ENCODE data around the gene PLB1.
"Not testable (repeated sequence)": the region's sequence is repeated elsewhere in the genome, so short reads cannot be mapped to it uniquely, and the experiment has no call there.

PLB1 gene

DNA sequence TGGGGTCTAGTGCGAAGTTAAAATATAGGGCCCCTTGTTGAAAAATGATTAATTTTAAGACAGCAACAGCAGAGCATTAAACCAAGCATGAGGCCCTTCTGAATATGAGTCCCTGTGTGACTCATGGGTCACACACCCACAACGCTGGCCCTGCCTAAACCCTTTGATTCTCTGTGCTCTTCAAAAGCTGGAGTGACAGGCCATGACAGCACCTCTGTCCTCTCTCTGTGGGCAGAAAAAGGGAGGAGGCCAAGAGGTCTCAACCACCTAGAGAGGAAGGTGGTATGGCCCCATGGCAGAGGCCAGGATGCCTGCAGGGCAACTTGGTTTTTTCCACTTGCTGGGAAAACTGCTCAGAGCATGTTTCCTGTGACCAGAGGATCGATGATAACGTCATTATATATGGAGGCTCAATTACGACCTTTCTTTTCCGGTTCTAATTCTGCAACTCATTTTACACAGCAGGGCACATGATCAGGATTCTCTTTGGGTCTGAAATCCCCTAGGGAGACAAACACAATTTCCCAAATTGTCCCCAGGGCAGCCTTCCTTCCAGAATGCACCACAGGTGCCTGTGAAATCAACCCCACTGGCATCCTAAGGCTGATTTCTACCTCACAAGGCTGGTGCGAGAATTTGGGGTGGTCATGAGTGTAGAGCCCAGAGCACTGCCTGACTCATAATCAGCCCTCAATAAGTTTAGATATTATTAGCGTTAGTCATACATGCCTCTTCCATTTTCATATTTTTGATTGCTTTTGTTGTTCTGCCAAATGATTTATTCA, 153.8 kb downstream of the PLB1 start:
- peak; percentile 30 for DNase-seq

DNA sequence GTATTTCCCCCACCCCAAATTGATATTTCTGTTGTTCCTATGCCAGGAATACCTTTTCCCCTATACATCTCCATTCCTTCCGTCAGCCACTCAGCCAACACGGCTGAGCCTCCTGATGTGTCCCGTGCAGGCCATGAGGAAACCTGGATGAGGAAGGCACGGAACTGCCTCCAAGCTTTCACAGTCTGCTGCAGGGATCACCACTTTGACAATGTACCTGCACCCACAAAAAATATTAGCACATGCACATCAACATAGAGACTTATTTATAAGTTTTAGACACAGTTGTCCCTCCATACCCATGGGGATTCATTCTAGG, 154.4 kb downstream of the PLB1 start:
- DNase-seq = no peak

DNA sequence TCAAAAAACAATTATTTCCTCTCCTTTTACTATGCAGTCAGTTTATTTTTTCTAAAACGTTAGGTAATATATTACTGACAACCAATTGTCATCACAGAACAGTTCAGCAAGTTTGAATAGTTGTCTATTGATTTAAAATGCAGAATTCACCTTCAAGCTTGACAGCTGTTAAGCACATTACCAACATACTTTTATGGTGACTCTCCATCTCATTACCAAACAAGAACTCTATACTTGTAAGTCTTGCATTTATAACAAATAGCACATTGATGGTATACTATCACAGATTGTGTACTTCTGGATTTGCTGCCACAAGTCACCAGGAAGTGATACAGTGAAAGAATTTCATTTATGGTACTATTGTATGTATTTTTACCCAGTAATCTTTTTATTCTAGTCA, 156.4 kb downstream of the PLB1 start:
- DNase-seq = no peak

DNA sequence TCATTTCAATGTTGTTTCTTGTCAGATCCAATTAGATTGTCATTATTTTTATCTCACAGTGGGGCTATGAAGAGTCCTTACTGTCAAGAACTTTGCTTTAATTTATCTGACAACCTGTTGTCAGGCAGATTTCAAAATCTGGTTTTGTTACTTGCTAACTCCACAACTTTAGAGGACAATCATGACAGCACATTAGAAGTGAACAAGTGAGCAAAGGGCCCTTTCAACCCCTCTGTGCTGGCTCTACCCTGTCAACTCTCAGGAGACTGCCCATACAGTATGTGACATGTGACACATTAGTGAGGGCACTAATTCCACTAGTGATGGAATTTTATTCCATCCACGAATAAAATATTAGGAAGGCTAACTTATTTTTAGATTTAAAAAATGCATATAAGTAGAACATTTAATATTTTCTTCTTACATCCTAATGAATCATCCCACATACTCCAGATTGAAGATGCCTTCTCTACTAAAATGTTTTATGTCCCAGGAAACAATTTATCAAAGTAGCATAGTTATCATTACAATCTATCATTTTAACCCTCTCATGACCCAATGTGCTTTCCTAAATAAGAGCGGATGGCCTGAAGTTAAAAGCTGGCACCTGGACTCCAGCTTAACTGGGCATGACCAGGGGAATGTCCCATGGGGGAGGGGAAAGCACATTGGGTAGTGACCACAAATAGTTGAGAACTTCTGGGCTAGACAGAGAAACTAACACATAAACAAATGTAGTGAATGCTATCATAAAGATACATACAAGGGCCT, 158.2 kb downstream of the PLB1 start:
- DNase-seq = no peak

DNA sequence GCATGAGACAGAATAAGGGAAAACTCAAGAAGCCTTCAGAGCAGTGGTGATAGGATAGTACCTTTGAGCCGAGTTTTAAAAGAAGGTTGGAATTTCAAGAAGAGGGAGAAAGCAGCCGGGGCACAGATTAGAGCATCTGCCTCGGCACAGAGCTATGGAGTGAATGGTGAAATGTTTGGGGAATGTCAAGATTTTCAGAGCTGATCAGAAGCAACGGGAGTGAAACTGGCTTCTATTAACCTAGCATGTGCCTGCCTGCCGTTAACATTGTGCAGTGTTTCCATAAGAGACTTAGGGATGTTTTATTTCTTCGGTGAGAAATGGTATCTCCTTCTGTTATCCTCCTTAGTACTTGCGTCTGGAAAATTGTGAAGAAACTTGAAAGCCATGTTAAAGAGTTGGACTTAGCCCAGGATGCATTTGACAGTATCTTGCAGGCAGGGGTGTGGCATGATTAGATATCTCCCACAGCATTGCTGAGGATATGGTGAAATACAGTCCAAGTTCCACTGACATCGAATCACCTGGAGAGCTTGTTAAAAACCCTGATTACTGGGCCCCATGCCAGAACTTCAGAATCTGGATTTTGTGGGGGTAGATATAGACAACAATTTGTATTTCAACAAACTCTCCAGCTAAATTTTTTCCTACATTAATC, 158.9 kb downstream of the PLB1 start:
- no peak for DNase-seq

DNA sequence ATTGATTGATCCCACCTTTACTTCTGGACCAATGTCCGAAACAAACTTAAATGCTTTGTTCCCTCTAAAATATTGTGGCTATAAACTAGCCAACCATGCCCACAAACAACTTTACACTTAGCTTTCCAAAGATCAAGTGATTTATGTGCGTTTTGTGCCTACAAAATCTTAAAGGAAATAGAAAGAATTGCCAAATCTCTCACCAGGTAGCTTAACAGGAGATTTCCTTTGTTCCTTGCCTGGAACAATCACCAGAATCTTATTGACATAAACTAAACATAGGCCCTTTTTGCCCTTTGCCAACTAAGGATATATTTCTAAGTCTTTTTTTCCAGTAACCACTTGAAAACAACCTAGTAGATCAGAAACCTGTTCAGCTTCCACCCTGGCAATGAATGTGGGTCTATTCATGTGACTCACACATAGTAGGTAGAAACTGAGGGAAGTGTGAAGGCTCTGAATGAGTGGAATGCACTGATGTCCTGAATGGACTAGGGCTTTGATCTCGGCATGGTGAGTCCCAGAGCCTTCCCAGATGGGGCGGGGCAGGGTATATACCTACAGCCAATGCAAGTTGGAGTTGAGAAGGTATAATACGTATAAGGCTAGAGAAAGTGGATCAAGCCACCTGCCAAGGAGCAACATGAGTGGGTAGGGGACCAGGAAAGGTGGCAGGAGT, 161.2 kb downstream of the PLB1 start:
- no peak for DNase-seq

DNA sequence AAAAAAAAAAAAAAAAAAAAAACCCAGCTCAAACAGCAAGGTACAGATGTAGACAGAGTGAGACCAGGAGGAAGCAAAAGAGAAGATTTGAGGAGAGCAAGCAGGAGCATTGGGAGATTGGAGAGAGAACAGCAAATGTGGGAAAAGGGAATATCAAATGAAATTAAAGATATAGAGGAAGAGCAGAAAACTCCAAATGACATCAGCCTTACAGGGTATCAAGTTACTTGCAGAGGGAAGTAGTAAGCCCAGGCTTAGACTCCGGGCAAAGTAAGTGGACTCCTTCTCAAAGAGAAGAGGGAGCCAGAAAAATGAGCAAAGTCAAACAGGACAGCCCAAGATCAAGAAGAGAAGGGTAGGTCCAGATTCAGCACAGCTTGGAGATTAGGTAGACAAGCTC, 162.5 kb downstream of the PLB1 start:
- DNase-seq = no peak

DNA sequence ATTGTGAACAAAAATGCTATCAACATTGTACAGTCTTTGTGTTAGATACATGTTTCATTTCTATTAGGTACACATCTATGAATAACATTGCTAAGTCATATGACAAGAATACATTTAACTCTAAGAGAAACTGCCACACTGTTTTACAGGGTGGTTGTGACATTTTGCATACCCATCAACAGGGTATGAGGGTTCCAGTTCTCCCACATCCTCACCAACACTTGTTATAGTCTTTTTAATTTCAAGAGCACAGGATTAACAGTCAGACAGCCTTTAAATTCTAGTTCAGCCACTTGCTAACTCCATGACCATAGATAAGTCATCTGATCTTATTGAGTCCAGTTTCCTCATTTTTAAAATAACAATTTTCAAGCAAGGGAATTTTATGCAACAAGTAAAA, 163.3 kb downstream of the PLB1 start:
- no peak for DNase-seq

DNA sequence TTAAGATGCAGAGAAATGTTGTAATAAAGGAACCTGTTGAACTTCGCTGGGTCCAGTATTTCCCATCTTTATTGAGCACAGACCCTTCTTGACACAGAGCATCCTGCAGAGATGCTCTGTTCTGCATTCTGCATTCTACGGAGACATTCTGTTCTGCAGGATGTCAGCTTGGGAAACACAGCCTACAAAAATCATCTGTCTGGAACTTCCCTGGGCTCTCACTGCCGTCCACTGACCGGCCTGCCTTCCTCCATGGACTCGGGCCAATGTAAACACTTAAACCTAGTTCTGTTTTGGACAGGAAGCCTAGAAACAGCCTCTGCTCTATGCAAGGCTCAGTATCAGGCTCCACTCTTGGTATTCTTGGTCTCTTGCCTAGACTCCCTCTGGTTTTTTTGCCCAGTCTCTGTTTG, 165.7 kb downstream of the PLB1 start:
- DNase-seq = no peak

DNA sequence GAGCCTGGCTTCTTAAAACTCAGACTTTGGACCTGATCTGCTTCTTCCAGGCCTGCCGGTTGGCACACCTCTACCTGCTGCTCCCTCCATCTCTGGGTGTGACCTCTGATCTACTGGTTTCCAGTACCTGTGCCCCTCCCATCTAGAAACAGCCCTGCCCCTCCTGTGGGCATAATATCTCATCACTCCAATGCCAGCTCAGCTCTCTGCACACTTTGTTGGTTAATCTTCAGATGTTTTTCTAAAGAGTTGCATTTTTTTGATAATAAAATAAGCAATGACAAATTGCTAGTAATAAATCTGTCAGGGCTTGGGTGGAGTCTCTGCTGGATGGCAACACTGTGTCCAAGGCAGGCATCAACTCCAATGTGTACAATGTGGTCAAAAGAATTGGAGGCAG, 166.2 kb downstream of the PLB1 start:
- no peak for DNase-seq

DNA sequence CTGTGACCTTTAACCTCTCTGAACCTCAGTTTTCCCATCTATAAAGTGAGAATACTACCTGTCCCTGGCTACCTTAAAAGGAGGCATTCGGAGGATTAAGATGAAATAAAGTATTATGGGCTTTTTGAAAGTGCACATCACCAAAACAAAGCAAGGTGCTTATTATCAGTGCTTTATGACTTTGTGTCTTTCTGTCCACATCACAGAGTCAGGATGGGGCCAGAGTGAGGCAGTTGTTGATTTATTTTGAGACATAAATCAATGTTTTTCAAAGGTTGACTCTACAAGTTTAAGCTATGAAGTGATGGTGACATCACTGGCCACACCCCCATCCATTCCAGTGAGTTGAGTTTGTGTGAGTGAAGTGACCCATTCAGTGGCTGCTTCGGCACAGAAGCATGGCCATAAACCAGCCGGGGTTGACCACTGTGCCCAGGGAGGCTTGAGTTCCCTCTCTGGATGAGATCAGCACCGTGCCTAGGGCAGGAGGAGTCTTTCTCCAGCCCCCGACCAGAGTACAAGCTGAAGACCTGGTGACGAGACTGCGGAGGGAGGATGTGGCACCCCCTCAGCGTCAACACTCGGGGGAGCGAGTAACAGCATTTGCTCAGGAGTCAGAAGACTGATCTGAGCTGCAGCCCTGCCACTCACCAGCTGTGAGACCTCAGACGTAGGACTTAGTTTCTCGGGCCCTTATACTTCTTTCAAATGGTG, 166.8 kb downstream of the PLB1 start:
- no peak for DNase-seq

DNA sequence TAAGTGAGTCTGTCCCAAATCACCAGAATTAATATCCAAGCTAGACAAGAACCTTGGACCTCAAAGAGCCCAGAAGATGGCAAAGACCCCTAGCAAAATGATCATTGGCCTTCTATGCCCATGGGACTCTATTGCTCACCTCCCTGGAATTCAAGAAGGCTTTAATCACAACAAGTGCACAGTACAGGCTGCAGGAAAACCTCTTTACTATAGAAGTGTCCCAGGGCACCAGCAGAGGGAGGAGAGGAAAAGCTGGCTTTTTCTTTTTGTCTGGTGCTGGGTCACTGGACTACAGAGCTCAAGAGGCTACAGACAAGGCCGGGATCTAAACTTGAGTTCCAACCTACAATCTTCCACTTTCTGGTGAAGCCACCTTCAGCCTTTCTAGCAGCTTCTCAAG, 167.5 kb downstream of the PLB1 start:
- no peak for DNase-seq

DNA sequence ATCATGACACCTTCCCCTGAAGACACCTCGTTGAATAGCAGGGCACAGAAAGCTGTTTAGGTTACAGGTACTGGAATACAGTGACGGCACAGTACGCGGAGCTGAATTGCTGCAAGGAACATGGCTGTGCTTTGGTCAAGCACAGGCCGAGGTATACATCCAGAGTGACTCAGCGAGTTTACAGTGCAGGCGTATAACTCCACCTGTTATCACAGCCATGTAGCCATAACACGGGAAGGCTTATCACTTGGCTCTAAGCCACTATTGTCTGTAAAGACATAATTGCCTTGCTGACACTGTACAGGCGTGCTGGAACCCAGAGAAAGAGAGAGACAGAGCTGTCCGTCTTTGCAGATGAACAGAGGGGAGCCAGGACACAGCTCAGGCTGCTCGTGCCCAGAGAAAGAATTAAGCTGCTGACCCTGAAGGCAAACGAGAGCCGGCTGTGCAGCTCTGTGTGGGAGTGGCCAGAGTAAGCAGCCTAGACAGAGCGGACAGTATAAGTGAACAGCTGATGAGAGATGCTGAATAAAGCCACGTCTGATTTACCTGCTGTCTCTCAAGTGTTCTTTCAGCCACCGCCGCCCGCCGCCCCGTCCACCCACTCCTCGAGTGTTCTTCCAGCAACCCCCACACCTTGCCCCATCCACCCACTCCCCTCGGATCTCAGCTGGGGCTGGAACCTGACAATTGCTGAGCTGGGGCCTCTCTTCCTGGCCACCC, 168.4 kb downstream of the PLB1 start:
- DNase-seq = no peak

DNA sequence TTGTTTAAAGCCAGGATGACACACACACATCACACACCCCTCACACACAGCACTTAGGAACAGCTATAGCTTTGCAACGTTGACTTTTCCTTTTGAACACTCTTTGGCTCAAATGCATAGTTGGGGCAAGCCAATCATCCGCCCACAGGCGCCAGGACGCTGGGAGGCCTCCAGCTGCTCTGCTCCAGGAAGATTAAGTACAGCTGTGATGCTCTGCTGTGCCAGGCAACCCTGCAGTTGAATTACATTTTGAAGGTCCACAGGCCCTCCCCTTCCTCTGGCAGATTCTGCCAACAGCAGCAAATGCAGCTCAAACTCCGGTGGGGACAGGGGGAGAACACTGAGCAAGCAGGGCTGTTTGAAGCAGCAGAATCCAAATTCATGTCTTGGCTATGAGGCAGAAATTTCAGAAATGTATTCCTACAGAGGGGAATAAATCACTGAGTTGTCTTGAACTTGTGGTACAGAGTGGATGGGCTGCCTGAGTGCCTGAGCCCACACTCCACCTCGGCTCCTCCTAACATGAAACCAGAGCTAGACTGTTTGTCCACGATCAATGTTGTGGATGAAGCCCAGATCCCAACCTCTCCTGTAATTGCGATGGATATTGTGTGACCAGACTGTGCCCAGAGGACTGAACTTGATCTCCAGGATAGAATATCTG, 169.3 kb downstream of the PLB1 start:
- DNase-seq = no peak

DNA sequence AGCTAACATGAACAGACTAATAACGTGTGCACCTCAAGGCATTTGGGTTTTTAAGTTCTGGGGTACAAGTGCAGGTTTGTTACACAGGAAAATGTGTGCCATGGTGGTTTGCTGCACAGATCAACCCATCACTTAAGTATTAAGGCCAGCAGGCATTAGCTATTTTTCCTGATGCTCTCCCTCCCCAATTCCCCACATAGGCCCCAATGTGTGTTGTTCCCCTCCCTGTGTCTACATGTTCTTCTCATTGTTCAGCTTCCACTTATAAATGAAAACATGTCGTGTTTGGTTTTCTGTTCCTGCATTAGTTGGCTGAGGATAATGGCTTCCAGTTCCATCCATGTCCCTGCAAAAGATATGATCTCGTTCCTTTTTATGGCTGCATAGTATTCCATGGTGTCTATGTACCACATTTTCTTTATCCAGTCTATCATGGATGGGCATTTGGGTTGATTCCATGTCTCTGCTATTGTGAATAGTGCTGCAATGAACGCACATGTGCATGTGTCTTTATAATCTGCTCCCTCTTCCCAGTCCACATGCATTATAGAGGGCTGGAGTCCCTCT, 170.0 kb downstream of the PLB1 start:
- DNase-seq = not testable (repeated sequence)

DNA sequence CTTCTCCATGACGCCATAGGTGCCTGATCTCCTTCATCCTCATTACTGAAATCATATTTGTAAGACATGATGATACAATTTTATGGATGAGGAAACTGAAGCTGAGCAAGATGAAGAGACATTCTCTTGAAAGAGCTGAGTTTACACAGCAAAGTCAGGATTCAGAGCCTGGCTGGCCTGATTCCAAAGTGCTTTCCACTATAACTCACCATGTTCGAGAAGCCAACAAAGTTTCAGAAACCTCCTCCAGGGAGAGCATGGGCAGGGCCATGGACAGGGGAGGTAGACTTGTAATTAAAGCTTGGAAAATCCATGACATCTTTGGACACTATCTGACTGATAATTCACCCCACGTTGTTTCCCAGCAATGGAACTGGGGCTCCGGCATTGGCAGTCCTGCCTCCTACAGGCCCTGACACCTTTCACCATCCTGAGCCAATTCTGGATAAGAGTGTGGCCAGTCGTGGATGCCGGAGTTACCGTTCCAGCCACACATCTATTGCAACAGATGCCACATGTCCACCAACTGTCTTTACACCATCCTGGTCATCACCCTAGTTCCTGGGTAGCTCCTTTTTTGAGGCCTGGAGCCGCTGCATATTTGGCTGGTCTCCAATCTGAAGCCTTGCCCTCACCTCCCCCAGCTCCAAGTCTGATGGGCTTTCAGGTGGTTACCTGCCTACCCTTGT, 170.8 kb downstream of the PLB1 start:
- DNase-seq = no peak

DNA sequence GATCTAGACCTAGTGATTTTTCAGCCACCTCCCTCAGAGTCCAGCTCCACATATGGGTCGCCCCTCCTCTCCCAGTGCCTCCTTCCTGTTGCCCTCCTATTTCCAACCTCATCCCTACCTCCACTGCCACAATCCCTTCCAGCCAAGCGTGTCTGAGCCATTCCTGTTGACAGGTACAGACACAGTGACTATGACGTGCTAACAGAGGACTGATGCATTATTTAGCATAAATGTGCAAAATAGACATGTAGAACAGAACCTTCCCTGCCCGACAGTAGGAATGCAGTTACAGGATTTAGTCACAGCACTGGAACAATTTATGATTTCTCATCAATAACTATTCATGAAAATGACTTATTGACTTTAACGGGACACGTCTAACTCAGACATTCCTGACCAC, 171.4 kb downstream of the PLB1 start:
- DNase-seq = no peak

DNA sequence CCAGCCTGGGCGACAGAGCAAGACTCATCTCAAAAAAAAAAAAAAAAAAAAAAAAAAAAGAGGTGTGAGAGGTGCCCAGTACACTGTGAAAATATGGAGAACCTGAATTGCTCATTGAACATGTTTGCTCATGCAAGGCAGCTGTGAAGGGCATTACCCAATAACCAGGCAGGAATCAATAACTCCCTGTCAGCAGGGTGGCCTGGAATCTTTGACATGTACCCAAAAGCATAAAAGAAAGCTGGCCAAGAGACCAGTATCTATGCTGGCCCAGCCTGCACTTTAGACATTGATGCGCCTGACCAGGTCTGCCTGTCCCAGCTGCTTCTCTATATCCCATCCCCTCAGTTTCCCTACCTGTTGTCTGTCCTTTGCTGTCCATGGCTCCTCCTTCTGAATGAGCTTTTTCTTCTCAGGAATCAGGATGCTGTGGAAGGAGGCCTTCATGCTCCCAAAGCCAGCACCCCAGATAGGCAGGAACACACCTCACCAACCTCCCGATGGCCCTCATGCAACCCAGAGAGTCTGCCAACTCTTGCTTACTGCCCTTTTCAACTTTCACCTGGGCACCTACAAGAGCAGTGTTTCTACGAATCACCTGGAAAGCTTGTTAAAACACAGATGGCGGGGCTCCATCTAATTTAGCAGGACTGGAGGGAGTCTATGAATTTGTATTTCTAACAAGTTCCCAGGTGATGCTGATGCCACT, 172.4 kb downstream of the PLB1 start:
- no peak for DNase-seq

DNA sequence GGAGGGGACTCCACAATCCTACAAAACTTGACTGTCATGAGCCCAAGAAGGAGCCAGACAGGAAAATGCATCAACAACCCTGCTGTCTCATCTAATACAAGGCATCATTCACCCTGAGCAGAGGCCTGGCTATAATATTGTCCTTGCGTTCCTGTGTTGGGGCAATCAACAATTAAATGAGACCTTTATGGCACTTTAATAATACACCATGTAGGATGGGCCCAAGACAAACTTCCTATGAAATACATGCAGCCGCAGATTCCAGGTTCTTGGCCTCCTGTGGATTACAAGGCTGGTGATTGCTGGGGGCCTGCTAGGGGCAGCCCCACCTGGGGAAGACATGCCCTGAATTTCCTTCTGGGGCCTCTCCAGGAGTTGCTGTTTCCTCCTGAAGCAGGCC, 173.0 kb downstream of the PLB1 start:
- DNase-seq = no peak

DNA sequence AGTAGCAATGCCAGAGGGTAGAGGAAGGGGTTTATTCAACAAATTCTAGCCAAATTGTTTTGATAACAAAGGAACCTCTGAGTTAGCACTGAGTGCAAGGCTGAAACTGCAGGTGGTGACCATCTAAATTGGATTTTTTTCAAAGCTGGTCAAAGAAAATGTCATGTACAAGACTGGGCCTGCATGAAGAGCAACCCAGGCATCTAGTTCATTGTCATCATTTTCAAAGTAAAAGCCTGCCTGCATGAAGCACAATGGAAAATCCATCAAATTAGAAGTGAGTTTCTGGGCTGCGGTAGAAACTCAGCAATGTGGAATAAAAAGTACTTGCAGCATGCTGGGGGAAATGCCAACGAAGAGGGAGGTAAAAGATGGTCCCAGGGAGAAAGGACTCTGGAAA, 175.0 kb downstream of the PLB1 start:
- DNase-seq = no peak
